Liver (tissue), 9 donors: Measurements from ENCODE around the gene MAGI1. TPM values are rescaled to one million over a fixed set of nuclear protein-coding genes. Genes with fewer than 3 reads are reported as not detected.

Experiments used
- DNase-seq: peaks from one replicate; pipeline ENCODE4 v3.0.0-alpha.2; 2017; ENCODE audit warnings: low spot score
- H3K27ac ChIP-seq, 2 donors: one replicate each; pipeline ENCODE4 v1.7.0; 2013; ENCODE audit warnings: inconsistent platforms in 2 of 2, low read length in 2 of 2, control low read depth in 1 of 2, low read depth in 1 of 2, mild to moderate bottlenecking in 1 of 2
- H3K27me3 ChIP-seq, 4 donors: one replicate each; pipeline versions ENCODE4 v1.6.1 to v1.7.0; 2013; ENCODE audit warnings: low read length in 3 of 4, inconsistent platforms in 1 of 4, mild to moderate bottlenecking in 1 of 4, moderate library complexity in 1 of 4; ENCODE audit not compliant: control insufficient read depth in 4 of 4, insufficient read depth in 4 of 4
- H3K36me3 ChIP-seq, 4 donors: one replicate each; pipeline versions ENCODE4 v1.6.1 to v1.7.0; 2013; ENCODE audit warnings: low read length in 3 of 4, mild to moderate bottlenecking in 3 of 4, low read depth in 1 of 4, moderate library complexity in 1 of 4; ENCODE audit not compliant: control insufficient read depth in 4 of 4, insufficient read depth in 3 of 4
- H3K4me1 ChIP-seq, 4 donors: one replicate each; pipeline versions ENCODE4 v1.6.1 to v1.7.0; 2013; ENCODE audit warnings: low read length in 3 of 4, mild to moderate bottlenecking in 3 of 4, moderate library complexity in 1 of 4; ENCODE audit not compliant: control insufficient read depth in 4 of 4, insufficient read depth in 4 of 4
- H3K4me3 ChIP-seq, 3 donors: one replicate each; pipeline versions ENCODE4 v1.6.1 to v1.7.0; 2013; ENCODE audit warnings: low read length in 3 of 3, control low read depth in 1 of 3, low read depth in 1 of 3, mild to moderate bottlenecking in 1 of 3
- H3K9ac ChIP-seq, 2 donors: one replicate each; pipeline ENCODE4 v1.7.0; 2013; ENCODE audit warnings: low read length in 2 of 2, mild to moderate bottlenecking in 2 of 2, moderate library complexity in 2 of 2, control low read depth in 1 of 2, low read depth in 1 of 2
- H3K9me3 ChIP-seq, 4 donors: one replicate each; pipeline versions ENCODE4 v1.6.1 to v1.7.0; 2013; ENCODE audit warnings: low read length in 3 of 4; ENCODE audit not compliant: control insufficient read depth in 4 of 4
- EGR1 ChIP-seq, 2 donors: IDR thresholded peaks; 2 replicates each; pipeline ENCODE4 v1.6.1; 2016 to 2018; ENCODE audit warnings: antibody characterized with exemption in 2 of 2, low read depth in 2 of 2
- FOXA1 ChIP-seq: IDR thresholded peaks from 2 replicates; pipeline ENCODE4 v1.6.1; 2016; ENCODE audit warnings: antibody characterized with exemption
- FOXA2 ChIP-seq: IDR thresholded peaks from 2 replicates; pipeline ENCODE4 v1.6.1; 2016; ENCODE audit warnings: antibody characterized with exemption
- GABPA ChIP-seq, 2 donors: IDR thresholded peaks in 1 of 2; conservative IDR thresholded peaks in 1 of 2; 2 replicates each; pipeline ENCODE4 v1.6.1; 2016; ENCODE audit warnings: antibody characterized with exemption in 2 of 2, mild to moderate bottlenecking in 1 of 2, moderate library complexity in 1 of 2
- HNF4A ChIP-seq, 2 donors: conservative IDR thresholded peaks; 2 replicates each; pipeline ENCODE4 v1.6.1; 2016; ENCODE audit warnings: antibody characterized with exemption in 2 of 2, mild to moderate bottlenecking in 2 of 2
- HNF4G ChIP-seq: IDR thresholded peaks from 2 replicates; pipeline ENCODE4 v1.6.1; 2016; ENCODE audit warnings: antibody characterized with exemption
- JUND ChIP-seq, 2 donors: IDR thresholded peaks; 2 replicates each; pipeline ENCODE4 v1.6.1; 2016; ENCODE audit warnings: antibody characterized with exemption in 2 of 2
- NR2F2 ChIP-seq: IDR thresholded peaks from 2 replicates; pipeline ENCODE4 v1.6.1; 2016; ENCODE audit warnings: antibody characterized with exemption
- RAD21 ChIP-seq, 2 donors: IDR thresholded peaks; 2 replicates each; pipeline ENCODE4 v1.6.1; 2016; ENCODE audit warnings: antibody characterized with exemption in 2 of 2, mild to moderate bottlenecking in 2 of 2
- RXRA ChIP-seq, 2 donors: IDR thresholded peaks; 2 replicates each; pipeline ENCODE4 v1.6.1; 2017 to 2018; ENCODE audit warnings: antibody characterized with exemption in 2 of 2, mild to moderate bottlenecking in 1 of 2
- SP1 ChIP-seq: IDR thresholded peaks from 2 replicates; pipeline ENCODE4 v1.6.1; 2018; ENCODE audit warnings: antibody characterized with exemption, mild to moderate bottlenecking
- TAF1 ChIP-seq: conservative IDR thresholded peaks from 2 replicates; pipeline ENCODE4 v1.6.1; 2016; ENCODE audit warnings: antibody characterized with exemption, mild to moderate bottlenecking
- YY1 ChIP-seq: IDR thresholded peaks from 2 replicates; pipeline ENCODE4 v1.6.1; 2016; ENCODE audit warnings: antibody characterized with exemption, mild to moderate bottlenecking
- WGBS: extraction: QIAGEN DNeasy Blood & Tissue Kit; methylation state at CpG from one replicate; pipeline ENCODE4 v1.1.7; 2013; 5-methylcytosine and 5-hydroxymethylcytosine counted together
- polyA plus RNA-seq, 2 donors: library from polyadenylated mRNA; stranded (reverse) in 1 of 2; unstranded in 1 of 2; fragments of 200-250 nt in 1 of 2; fragments of >200 nt in 1 of 2; fragmentation: Nextera tagmentation in 1 of 2; extraction: Ambion mirVana in 1 of 2; gene quantifications; one replicate each; pipeline versions ENCODE4 v1.2.1 to v1.2.3, GENCODE V29; 2013 to 2015
- total RNA-seq, 2 donors: library from RNA; depleted of rRNA; stranded (reverse); fragments of >200 nt; gene quantifications; one replicate each; pipeline ENCODE4 v1.2.3, GENCODE V29; 2014
- TF ChIP-seq, protein P1 (sequence below): IDR thresholded peaks from 2 replicates; pipeline ENCODE4 v1.6.1; 2016; ENCODE audit warnings: antibody characterized with exemption
- TF ChIP-seq, protein P2 (sequence below): IDR thresholded peaks from 2 replicates; pipeline ENCODE4 v1.6.1; 2016; ENCODE audit warnings: antibody characterized with exemption
- TF ChIP-seq, protein P3 (sequence below): IDR thresholded peaks from 2 replicates; pipeline ENCODE4 v1.6.1; 2016; ENCODE audit warnings: antibody characterized with exemption, mild to moderate bottlenecking
- TF ChIP-seq, protein P4 (sequence below): fragments of 150-350 bp; IDR thresholded peaks from 2 replicates; pipeline ENCODE4 v1.5.1; 2017; ENCODE audit warnings: improper control_type of control experiment, low read depth, low read length; ENCODE audit not compliant: missing input control
- TF ChIP-seq, protein P5 (sequence below): IDR thresholded peaks from 2 replicates; pipeline ENCODE4 v1.6.1; 2016; ENCODE audit warnings: antibody characterized with exemption
- donor health status: healthy.
- donor health status: healthy.
- donor health status: healthy.
- donor health status: healthy.
- donor health status: healthy.

MAGI1 gene
- total and polyA plus RNA-seq, 4 donors, result 9.6 to 68.8 (median 14.0) TPM

DNA sequence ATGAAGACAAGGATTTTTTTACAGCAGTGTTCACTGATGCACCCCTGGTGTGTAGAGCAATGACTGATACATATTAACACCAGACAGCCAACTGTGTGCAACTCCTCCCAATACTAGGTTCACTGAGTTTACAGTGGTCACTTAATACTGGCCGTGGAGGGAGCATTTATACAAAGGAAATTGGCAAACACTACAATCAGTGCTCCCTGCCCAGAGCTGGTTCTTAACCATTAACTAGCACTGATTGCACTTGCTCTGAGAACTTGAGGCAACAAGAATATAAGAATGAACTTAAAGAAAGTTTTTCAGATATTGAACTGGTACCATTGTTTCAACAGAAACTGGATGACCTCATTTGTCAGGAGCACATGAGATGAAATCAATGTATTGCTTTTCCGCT, 110.6 kb downstream of the MAGI1 start:
- H3K4me3 ChIP-seq, result no peak overlapping the region
- H3K36me3 ChIP-seq, result no peaks in the 10 kb centered on the region
- peak; percentile 77 to 87 for TF ChIP-seq RXRA (IDR thresholded peaks at IDR 0.05)
- TF ChIP-seq HNF4G, result no peak
- peak; percentile 63 for TF ChIP-seq YY1
- peak; percentile 58 for TF ChIP-seq SP1
- peak; percentile 48 to 54 for TF ChIP-seq JUND (IDR thresholded peaks at IDR 0.05)
- peak; percentile 58 to 63 for TF ChIP-seq HNF4A (conservative IDR thresholded peaks at IDR 0.05)
- peak; percentile 41 to 60 for TF ChIP-seq RAD21 (IDR thresholded peaks at IDR 0.05)
- no peak for TF ChIP-seq FOXA1
- H3K27me3 ChIP-seq, result no peaks in the 10 kb centered on the region
- peaks cover 18 to 32% (median 25%) of the 10 kb centered on the region in 4 donors for H3K4me1 ChIP-seq
- no peak for DNase-seq
- peak overlapping the region in 1 of 2 donors; percentile 58 for H3K27ac ChIP-seq
- no peak overlapping the region for H3K9ac ChIP-seq
- 27% methylated on average over 2 of the region's 2 CpGs for WGBS
- H3K9me3 ChIP-seq, result peaks cover 0 to 1% (median 0%) of the 10 kb centered on the region in 4 donors

DNA sequence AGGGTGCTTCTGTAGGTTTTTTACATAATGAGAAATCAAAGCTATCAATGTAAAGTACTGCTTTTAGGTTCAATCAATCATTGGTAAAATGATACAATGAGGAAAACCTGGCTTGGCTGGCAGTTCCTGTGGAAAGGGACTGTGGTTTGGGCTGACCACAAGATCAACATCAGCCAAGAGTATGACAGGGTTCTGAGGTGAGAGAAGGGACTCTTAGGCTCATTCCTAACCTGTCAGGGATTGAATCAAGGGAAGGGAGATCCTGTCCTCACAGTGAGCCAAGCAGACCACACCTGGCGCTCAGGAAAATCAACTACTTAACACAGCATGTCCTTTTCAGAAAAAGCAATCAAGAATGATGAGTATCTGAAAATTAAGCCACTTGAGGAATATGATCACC, 111.1 kb downstream of the MAGI1 start:
- no peak overlapping the region for H3K4me3 ChIP-seq
- no peak overlapping the region for H3K9ac ChIP-seq
- H3K36me3 ChIP-seq, result no peaks in the 10 kb centered on the region
- no peaks in the 10 kb centered on the region for H3K9me3 ChIP-seq
- TF ChIP-seq, protein P1, sequence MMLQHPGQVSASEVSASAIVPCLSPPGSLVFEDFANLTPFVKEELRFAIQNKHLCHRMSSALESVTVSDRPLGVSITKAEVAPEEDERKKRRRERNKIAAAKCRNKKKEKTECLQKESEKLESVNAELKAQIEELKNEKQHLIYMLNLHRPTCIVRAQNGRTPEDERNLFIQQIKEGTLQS, result no peak
- TF ChIP-seq RXRA (IDR thresholded peaks at IDR 0.05) (no peak), RAD21 (IDR thresholded peaks at IDR 0.05) (no peak), JUND (IDR thresholded peaks at IDR 0.05) (no peak), GABPA (IDR thresholded peaks at IDR 0.05 in 1 of 2, conservative IDR thresholded peaks at IDR 0.05 in 1 of 2) (no peak), SP1 (no peak), FOXA2 (no peak), TAF1 (no peak), NR2F2 (no peak), EGR1 (IDR thresholded peaks at IDR 0.05; ENCODE audit: low read depth in 2 of 2) (no peak), FOXA1 (no peak), HNF4G (no peak), YY1 (no peak), HNF4A (conservative IDR thresholded peaks at IDR 0.05) (no peak)
- TF ChIP-seq, protein P2, sequence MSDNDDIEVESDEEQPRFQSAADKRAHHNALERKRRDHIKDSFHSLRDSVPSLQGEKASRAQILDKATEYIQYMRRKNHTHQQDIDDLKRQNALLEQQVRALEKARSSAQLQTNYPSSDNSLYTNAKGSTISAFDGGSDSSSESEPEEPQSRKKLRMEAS, result no peak
- TF ChIP-seq, protein P3, sequence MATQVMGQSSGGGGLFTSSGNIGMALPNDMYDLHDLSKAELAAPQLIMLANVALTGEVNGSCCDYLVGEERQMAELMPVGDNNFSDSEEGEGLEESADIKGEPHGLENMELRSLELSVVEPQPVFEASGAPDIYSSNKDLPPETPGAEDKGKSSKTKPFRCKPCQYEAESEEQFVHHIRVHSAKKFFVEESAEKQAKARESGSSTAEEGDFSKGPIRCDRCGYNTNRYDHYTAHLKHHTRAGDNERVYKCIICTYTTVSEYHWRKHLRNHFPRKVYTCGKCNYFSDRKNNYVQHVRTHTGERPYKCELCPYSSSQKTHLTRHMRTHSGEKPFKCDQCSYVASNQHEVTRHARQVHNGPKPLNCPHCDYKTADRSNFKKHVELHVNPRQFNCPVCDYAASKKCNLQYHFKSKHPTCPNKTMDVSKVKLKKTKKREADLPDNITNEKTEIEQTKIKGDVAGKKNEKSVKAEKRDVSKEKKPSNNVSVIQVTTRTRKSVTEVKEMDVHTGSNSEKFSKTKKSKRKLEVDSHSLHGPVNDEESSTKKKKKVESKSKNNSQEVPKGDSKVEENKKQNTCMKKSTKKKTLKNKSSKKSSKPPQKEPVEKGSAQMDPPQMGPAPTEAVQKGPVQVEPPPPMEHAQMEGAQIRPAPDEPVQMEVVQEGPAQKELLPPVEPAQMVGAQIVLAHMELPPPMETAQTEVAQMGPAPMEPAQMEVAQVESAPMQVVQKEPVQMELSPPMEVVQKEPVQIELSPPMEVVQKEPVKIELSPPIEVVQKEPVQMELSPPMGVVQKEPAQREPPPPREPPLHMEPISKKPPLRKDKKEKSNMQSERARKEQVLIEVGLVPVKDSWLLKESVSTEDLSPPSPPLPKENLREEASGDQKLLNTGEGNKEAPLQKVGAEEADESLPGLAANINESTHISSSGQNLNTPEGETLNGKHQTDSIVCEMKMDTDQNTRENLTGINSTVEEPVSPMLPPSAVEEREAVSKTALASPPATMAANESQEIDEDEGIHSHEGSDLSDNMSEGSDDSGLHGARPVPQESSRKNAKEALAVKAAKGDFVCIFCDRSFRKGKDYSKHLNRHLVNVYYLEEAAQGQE, result no peak
- TF ChIP-seq, protein P4, sequence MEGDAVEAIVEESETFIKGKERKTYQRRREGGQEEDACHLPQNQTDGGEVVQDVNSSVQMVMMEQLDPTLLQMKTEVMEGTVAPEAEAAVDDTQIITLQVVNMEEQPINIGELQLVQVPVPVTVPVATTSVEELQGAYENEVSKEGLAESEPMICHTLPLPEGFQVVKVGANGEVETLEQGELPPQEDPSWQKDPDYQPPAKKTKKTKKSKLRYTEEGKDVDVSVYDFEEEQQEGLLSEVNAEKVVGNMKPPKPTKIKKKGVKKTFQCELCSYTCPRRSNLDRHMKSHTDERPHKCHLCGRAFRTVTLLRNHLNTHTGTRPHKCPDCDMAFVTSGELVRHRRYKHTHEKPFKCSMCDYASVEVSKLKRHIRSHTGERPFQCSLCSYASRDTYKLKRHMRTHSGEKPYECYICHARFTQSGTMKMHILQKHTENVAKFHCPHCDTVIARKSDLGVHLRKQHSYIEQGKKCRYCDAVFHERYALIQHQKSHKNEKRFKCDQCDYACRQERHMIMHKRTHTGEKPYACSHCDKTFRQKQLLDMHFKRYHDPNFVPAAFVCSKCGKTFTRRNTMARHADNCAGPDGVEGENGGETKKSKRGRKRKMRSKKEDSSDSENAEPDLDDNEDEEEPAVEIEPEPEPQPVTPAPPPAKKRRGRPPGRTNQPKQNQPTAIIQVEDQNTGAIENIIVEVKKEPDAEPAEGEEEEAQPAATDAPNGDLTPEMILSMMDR, result no peak
- TF ChIP-seq, protein P5, sequence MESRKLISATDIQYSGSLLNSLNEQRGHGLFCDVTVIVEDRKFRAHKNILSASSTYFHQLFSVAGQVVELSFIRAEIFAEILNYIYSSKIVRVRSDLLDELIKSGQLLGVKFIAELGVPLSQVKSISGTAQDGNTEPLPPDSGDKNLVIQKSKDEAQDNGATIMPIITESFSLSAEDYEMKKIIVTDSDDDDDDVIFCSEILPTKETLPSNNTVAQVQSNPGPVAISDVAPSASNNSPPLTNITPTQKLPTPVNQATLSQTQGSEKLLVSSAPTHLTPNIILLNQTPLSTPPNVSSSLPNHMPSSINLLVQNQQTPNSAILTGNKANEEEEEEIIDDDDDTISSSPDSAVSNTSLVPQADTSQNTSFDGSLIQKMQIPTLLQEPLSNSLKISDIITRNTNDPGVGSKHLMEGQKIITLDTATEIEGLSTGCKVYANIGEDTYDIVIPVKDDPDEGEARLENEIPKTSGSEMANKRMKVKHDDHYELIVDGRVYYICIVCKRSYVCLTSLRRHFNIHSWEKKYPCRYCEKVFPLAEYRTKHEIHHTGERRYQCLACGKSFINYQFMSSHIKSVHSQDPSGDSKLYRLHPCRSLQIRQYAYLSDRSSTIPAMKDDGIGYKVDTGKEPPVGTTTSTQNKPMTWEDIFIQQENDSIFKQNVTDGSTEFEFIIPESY, result no peak
- H3K4me1 ChIP-seq, result peaks cover 17 to 32% (median 25%) of the 10 kb centered on the region in 4 donors
- no peaks in the 10 kb centered on the region for H3K27me3 ChIP-seq
- no peak for DNase-seq
- WGBS, result 97% methylated on average over 1 of the region's 1 CpG
- H3K27ac ChIP-seq, result peak overlapping the region in 1 of 2 donors; percentile 16
